GM18511 (cell line): ENCODE data around the gene CHCHD6.

Experiments
- ATAC-seq: cut with Tn5 transposase; IDR thresholded peaks from one replicate; pipeline ENCODE4 v1.9.1; 2021; ENCODE audit warnings: mild to moderate bottlenecking, moderate library complexity; ENCODE audit not compliant: unreplicated experiment

CHCHD6 gene

DNA sequence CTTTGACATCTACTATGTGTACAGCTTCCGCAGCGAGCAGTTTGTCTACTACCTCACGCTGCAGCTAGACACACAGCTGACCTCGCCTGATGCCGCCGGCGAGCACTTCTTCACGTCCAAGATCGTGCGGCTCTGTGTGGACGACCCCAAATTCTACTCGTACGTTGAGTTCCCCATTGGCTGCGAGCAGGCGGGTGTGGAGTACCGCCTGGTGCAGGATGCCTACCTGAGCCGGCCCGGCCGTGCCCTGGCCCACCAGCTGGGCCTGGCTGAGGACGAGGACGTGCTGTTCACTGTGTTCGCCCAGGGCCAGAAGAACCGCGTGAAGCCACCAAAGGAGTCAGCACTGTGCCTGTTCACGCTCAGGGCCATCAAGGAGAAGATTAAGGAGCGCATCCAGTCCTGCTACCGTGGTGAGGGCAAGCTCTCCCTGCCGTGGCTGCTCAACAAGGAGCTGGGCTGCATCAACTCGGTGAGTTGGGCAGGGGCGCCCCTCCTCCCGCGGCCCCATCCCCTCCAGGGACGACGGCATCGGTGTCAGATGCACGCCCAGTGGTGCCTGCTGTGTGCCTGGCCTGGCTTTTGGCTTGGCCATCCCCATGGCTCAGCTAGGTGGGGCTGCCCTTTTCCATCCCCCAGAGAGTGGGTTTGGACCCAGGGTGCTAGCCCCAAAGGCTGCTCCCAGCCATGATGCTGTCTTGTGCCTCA is 285.4 kb downstream of the CHCHD6 start:
- no peak for ATAC-seq

DNA sequence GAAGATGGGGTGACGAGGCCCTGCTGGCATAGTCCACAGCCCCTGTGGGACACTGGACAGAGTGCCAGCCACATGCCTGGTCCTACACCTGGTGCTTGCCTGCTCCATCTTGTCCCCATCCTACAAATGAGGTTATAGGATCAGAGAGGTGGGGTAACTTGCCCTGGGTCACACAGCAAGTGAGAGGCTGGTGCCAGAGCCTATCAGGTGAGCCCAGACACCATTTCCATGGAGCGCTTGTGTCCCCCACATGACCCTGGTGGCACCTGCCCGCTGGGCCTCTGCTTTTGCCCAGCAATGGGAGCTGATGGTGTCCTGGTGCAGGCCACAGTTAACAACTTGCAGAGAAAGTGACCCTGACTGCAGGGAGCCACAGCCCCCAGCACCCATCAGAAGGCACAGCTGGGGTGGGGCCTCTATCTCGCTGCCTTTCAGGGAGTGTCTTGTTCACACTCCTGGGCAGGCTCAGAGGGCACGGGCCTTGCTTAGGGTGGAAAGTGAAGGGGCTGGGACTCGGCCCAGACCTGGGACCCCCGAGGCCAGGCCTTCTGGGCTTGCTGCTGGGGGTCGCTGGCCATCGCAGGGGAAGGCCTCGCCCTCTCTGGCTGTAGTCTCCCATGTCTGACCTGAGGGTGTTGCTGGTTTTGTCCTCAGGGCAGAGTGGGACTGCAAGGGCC is 286.1 kb downstream of the CHCHD6 start:
- no peak for ATAC-seq

DNA sequence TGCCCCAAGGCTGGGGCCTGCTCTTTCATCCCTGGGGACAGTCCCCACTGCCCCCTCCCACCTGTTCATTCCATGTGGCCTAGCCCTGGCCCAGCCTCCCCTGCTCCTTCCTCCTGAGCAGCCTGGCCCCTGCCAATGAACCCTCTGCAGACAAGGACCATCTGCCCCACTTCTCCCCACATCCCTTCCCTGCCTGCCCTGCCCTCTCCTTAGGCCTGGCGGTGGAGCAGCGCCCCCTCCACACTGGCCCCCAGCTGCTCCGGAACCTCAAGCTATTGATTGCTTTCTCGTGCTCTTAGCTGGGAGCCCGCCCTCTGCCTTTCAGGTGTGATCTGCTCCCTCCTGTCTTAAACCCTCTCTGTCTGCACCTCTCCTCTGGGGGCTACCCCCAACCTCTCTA is 286.9 kb downstream of the CHCHD6 start:
- no peak for ATAC-seq

DNA sequence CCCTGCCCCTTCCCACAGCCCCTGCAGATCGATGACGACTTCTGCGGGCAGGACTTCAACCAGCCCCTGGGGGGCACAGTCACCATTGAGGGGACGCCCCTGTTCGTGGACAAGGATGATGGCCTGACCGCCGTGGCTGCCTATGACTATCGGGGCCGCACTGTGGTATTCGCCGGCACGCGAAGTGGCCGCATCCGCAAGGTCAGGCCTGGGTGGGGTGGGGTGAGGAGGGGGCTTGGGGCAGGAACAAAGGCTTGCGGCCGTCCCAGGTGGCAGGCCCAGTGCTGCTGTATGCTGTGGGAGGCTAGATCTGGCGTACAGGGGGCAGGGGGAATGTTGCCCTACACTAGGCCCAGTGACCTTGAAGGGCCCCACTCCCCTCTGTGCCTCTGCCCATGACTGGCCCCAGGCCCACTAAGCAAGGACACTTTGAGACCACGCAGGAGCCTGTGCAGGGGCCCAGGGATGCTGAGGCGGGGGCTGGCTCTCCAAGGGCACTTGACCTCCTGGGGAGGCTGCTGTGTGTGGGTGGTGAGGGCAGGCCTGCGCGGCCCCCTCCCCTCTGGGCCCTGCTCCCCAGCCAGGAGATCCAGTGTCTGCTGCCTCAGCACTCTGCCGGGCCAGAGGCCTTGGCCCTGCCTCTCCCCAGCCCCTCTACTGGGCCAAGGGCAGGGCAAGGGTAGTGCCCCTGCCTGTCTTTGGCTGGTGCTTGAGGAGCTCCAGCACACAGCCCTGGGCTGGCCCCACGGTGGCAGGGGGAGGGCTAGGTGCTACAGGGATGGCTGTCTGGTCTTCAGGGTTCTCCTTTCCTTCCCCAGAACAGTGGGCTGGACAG is 287.5 kb downstream of the CHCHD6 start:
- no peak for ATAC-seq

DNA sequence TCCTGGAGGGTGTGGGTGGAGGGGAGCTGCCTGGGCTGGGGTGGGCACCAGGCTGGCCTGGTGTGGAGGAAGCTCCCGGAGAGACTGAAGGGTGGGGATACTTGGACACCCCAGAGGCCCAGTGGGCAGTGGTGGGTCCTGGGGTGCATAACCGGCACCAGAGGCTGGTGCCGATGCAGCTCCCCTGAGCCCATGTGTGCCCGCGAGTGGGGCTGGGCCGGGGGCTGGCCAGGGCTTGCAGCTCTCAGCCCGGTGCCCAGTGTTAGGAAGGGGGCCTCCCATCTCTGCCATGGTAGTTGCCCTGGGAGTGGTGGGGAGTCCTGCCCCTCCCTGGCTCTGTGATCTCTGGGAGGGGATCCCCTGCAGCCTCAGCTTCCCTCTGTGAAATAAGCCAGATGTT is 288.2 kb downstream of the CHCHD6 start:
- no peak for ATAC-seq

DNA sequence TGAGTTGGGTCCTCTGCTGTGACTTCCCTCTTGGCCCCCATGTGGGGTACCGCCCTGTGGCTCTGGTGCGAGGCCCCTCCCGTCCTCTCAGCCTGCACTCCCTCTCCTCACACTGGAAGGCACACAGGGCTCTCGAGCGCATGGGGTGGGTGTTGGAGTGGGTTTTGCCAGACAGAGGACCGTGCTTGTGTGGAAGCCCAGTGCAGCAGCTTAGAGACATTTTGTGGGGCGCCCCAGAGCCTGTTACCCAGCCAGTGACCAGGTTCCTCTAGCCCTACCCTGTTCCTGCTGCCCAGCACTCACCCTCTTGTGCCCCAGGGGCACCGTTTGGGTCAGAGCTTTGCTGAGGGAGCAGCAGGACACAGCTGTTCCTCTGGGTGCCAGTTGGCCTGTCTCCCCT is 288.7 kb downstream of the CHCHD6 start:
- no peak for ATAC-seq

DNA sequence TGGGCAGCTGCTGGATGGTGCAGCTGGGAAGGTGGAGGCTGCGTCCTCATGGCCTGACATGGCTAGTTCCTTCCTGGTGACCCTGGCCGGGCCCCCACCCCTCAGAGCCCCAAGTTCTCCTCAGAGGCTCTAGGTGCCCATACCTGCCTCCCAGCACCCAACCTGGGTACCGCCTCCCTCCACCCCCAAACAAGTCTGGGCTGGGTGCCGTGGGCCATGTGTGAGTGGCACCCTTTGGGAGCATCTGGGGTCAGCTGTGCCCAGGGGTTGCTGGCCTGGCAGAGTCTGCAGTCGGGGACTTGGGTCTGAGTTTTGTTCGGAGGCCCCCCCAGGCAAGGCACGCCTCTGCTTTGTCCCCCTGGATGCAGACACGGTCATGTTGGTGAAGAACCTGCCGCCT is 289.4 kb downstream of the CHCHD6 start:
- no peak for ATAC-seq

DNA sequence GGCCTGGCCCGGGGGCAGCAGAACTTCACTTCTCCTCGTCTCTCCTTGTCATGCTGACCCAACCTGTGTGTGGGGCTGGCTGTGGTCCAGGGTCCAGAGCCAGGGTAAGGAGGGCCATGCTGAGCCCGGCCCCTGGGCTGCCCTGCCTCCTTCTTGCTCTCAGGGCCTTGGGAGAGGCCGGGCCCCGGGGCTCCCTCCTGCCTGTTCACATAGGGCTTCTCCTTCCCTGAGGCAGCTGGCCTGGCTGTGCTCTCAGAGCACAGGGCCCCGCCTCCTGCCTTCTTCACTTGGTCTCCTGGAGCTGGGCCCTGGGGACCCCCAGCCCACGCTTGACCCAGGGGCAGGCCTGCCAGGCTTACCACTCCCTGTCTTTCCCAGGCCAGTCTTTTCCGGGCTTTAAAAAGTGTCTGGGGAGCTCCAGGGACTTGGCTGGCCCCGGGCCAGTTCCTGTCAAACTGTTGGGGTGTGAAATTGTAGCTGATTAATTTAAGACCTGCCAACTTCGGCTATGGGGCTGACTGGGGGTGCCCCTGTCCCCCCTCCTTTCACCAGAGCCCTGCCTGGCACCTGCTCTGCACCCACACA is 290.7 kb downstream of the CHCHD6 start:
- ATAC-seq = no peak

DNA sequence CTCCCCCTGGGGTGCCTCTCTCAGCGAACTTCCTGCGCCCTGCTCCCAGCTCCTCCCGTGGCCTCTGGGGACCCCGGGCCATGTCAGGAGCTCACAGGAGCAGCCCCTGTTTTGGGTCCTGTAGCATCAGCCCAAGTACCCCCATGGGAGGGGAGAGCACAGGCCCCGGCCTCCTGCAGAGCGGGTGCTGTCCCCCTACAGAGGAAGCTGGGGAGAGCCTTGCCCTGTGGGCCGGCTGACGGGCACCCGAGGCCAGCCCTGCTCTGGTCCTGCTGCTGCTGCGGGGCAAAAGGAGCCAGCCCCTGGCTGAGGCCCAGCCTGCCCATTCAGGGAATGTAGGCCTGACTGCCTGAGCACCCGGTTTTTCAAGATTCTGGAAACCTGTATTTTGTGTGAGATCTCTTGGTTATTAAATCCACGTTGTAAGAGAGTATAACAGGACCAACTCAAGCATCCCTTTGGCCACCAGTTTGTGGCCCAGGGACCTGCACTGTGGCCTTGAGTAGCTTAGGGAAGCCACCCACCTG is 291.3 kb downstream of the CHCHD6 start:
- no peak for ATAC-seq

DNA sequence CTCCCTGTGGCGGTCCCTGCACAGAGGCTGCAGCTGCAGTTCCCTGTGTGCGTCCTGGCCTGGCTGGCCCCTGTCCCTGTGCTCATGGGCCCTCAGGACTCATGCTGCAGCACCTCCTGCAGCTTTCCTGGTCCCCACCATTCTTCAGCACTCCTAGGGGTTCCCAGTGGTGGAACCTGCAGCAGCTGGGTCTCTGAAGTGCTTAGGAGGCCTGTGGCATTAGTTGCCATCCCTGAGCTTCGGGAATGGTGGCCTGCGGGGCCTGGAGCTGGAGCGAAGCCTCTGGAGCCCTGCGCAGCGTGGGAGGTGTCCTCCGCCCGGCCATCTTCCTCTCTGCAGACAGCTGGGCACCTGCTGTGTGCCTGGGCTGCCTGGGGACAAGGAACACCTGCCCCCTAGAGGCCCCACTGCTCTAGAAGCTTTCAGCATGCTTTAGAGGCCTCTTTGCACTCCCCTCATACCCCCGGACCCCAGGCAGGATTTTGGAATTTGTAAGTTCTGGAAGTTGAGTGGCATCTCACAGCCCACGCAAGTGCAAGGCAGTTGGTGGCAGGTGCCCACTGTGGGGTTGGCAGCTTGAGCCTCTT is 292.0 kb downstream of the CHCHD6 start:
- no peak for ATAC-seq

DNA sequence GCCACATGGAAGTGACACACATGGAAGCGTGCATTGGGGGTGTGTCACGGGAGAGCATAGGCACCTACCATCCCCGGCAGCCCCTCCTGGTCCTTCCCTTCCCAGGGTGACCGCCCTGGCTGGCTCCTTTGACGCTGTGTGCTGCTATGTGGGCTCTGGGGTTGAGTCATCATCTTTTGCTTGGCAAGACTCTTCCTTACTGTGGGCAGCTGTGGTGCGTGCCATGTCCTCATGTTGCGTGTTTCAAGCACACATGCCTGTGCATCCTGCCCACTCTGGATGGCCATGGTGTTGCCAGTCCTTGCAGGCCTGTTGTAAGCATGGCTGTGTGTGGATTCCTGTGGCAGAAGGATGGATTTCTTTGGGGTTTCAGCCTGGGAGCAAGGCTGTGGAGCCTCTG is 292.9 kb downstream of the CHCHD6 start:
- ATAC-seq = no peak

DNA sequence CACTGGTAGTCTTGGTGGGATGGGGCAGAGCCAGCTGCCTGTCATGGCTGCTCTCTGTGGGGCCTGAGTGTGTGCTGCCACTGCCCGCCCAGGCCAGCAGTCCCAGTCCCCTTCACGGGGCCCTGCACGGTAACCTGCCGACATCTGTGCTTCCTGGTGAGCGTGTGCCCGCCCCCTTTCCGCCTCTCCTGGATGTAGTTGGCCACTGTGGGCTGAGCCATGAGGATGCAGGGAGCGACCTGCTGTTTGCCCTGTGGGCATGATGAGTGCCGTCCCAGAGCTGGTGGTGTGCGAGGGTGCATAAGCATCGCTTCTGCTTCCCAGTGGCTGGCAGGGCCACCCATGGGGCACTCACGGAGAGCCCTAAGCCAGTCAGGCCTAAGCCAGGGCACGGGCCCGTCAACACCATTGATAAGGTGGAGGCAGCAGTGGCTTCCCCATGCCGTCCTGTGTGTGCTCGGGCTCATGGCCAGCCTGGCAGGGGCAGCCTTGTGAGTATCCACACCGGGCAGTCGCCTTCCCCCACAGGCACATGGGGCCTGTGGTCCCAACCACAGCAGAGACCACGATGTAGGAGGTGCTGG is 293.5 kb downstream of the CHCHD6 start:
- no peak for ATAC-seq

DNA sequence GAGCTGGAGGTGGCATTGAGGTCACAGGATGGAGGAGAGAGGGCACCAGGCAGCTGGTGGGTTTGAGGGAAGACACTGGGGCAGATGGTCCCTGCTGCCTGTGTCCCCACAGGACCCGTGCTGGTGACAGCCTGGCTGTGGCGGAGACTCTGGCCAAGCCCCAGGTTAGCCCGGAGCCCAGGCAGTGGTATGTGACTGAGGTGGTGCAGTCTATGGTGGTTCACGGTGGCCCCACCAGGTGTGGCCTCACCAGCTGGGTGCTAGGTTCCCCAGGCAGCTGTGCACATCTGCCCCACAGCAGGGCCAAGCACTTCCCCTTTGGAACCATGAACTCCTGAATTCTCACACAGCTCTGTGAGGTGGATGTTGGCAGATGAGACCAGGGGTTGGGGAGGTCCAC is 294.3 kb downstream of the CHCHD6 start:
- no peak for ATAC-seq

DNA sequence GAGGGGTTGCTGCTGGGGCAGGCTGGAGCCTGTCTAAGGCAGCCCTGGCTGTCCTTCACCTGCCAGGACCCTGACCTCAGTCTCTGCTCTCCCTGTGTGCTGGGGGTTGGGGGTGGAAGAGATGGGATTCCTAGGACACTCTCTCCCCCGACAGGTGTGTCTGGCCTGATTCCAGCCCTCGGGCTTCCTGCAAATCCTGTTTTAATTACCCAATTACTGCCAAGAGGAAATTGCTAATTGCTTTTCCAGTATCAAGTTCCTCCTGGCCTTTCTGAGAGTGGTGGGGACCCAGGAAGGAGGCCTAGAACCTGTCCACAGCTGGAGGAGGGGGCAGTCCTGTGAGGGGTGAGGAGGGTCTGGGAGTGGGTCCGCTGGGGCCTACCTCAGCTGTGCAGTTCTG is 294.7 kb downstream of the CHCHD6 start:
- no peak for ATAC-seq

DNA sequence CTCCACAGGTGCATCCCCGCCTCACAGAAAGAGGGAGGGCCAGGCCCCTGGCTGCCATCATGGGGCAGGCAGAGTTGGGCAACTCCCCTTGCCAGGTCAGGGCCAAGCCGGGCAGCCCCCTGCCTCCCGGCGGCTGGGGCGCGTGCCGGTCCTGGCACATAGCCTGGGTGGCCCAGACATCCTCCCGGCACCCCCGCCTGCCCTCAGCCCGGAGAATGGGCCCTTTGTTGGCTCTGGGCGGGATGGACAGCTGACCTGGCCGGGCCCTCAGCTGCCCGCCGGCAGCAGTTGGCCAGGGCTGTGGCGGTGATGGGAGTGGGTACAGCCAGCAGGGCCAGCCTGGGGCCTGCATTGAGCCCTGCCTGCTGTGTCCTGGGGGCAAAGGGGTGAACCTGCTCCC is 295.3 kb downstream of the CHCHD6 start:
- no peak for ATAC-seq

DNA sequence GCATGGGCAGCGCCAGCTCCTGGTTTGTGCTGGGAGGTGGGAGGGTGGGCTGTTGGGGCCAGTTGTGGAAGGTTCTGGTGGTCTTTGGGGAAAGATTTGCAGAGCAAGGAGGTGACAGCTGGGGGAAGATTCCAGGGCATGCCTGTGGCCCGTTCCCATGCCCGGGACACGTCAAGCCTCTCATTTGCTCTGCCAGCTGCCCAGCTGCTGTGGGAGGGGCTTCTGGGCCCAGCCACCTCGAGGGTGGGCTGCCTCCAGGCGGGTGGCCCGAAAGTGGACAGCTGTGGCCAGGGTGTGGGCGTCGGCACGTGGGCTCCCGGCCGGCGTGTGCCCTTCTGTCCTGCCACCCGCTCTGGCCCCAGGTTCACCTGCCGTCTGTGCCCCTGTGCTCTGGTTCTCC is 296.1 kb downstream of the CHCHD6 start:
- ATAC-seq = no peak

DNA sequence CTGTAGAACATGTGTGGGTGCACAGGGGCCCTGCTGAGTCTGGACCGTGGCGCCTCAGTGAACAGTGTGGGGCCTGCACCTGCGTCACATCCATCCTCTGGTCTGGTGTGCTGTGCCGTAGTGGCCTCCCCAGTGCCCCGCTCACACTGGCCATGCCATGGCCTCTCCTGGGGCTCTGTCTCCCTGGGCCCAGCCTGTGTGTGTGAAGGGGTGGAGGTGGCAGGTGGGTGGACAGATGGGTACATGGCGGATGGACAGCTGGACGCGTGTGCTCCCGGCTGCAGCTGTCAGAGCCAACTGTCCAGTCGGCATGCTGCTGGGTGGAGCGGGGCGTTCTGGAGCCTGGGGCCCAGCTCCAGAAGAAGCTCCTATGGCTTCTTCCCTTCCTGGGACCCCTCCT is 296.7 kb downstream of the CHCHD6 start:
- ATAC-seq = no peak

DNA sequence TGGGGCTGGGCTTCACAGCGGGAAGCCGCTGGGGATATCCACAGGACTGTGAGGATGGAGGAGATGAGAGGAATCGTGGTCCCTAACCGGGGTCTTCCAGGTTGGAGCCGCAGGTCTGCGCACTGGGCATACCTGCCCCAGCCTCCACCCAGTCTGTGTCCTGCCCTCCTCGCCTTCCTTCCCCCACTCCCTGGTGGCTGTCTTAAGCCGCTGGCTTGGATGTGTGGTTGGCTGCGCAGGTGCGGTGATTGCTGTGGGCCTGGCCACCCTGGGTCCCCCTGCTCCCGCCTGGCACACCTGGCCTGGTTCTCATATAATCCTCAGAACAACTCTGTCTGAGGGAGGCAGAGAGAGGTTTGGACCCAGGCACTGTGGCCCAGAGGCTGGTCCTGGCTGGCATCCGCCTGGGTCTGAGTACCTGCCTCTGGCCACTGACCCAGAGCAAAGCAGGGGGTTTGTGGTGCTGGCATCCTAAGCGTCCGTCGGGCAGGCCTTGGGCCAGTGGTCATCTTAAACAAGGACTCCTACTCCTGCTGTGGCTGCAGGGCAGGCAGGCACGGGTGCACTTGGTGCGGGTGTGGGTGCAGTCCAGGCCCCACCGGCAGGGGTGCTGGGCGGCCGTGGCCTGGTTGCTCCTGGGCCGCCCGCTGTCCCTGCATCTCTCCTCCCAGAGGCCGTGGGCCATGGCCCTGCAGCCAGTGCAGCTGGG is 297.6 kb downstream of the CHCHD6 start:
- no peak for ATAC-seq

DNA sequence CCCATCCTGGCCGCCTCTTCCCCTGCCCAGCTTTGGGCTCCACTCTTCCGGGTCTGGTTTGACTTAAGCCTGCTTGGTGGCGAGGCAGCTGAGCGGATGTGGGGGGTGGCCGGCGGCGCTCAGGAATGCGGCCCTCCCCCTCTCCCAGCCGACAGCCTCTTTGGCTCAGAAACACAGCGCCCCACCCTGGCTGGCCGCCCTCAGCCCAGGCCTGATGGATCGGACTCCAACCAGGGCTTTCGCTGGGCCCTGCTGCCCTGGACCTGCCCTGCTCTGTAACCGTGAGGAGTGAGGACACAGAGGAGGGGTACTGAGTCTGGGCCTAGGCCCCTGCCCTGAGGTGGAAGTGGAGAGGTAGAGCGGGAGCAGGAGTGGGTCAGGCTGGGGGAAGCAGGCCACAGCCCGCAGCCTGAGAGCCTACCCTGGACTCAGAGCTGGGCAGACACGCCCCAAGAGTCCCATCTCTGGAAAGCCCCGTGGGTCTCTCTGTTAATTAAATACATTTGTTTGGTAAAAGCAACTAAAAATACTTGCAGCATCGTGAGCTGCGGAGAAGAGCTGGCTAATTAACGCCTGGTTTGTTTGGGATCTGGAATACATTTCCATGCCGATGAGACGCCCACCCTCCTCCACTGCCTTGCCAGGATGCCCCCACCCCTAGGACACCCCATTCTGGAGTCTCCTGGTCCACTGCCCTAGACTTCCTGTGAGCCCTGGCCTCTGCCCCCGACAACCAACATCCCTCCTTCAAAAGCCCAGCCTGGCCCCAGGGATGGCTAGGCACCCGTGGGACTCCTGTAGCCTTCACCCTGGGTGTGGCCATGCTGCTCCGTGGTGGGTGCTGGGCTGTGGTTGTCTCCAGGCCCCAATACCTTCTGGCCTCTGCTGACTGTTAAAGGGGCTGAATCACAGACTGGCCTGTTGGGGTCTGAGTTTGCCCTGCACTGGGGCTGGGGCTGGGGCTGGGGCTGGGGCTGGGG is 298.4 kb downstream of the CHCHD6 start:
- no peak for ATAC-seq
